Measurements from ENCODE around the gene TMA7B.

The TMA7B gene

GRCh38 chr22:39967996-39968972, 8.1 kb downstream of the TMA7B start:
- Histone ChIP-seq H3K27me3 (ENCODE audit: control insufficient read depth, low read length) (peaks cover 29% of the 10 kb centered on the region), H3K4me3 (ENCODE audit: low read length) (no peak overlapping the region), H3K79me2 (ENCODE audit: control insufficient read depth, low read length) (no peaks in the 10 kb centered on the region), H3K36me3 (ENCODE audit: control insufficient read depth, low read length) (no peaks in the 10 kb centered on the region), H3K9me2 (replicated peaks; ENCODE audit: control insufficient read depth, low read length) (no peaks in the 10 kb centered on the region), H3K9me3 (ENCODE audit: control insufficient read depth, insufficient read depth, low read length) (no peaks in the 10 kb centered on the region), H3K4me1 (ENCODE audit: control insufficient read depth, low read length) (no peaks in the 10 kb centered on the region), H3K27ac (ENCODE audit: low read depth, low read length) (no peak overlapping the region), H4K20me1 (ENCODE audit: control insufficient read depth, insufficient read depth, low read depth, low read length) (no peaks in the 10 kb centered on the region), H3F3A (ENCODE audit: control insufficient read depth, insufficient read depth) (no peaks in the 10 kb centered on the region), H3K4me2 (ENCODE audit: low read length) (no peak overlapping the region)
- TF ChIP-seq EZH2phosphoT487 (IDR thresholded peaks at IDR 0.05; ENCODE audit: borderline replicate concordance, low read length) = no peak
- TF ChIP-seq, protein P1, sequence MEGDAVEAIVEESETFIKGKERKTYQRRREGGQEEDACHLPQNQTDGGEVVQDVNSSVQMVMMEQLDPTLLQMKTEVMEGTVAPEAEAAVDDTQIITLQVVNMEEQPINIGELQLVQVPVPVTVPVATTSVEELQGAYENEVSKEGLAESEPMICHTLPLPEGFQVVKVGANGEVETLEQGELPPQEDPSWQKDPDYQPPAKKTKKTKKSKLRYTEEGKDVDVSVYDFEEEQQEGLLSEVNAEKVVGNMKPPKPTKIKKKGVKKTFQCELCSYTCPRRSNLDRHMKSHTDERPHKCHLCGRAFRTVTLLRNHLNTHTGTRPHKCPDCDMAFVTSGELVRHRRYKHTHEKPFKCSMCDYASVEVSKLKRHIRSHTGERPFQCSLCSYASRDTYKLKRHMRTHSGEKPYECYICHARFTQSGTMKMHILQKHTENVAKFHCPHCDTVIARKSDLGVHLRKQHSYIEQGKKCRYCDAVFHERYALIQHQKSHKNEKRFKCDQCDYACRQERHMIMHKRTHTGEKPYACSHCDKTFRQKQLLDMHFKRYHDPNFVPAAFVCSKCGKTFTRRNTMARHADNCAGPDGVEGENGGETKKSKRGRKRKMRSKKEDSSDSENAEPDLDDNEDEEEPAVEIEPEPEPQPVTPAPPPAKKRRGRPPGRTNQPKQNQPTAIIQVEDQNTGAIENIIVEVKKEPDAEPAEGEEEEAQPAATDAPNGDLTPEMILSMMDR (IDR thresholded peaks at IDR 0.05; ENCODE audit: low read depth, low read length, poor library complexity, severe bottlenecking) = no peak

DNA sequence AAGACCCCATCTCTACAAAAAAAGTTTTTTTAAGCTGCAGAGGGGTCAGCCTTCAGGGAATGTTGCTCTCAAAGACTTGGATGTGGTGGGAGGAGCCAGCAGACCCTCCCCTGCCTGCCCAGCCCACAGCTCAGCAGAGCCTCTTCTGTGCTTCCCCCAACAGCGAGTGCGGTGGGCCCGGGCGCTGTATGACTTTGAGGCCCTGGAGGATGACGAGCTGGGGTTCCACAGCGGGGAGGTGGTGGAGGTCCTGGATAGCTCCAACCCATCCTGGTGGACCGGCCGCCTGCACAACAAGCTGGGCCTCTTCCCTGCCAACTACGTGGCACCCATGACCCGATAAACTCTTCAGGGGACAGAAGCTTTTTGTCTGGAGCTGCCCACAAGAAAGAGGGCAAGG, 10.5 kb downstream of the TMA7B start:
- Histone ChIP-seq H3K9me3 (ENCODE audit: control insufficient read depth, insufficient read depth, low read length) (no peaks in the 10 kb centered on the region), H3K27me3 (ENCODE audit: control insufficient read depth, low read length) (peaks cover 36% of the 10 kb centered on the region), H3K27ac (ENCODE audit: low read depth, low read length) (no peak overlapping the region), H3K79me2 (ENCODE audit: control insufficient read depth, low read length) (no peaks in the 10 kb centered on the region), H3F3A (ENCODE audit: control insufficient read depth, insufficient read depth) (no peaks in the 10 kb centered on the region), H3K36me3 (ENCODE audit: control insufficient read depth, low read length) (no peaks in the 10 kb centered on the region), H3K4me1 (ENCODE audit: control insufficient read depth, low read length) (no peaks in the 10 kb centered on the region), H3K9me2 (replicated peaks; ENCODE audit: control insufficient read depth, low read length) (no peaks in the 10 kb centered on the region), H3K4me3 (ENCODE audit: low read length) (no peak overlapping the region), H4K20me1 (ENCODE audit: control insufficient read depth, insufficient read depth, low read depth, low read length) (no peaks in the 10 kb centered on the region), H3K4me2 (ENCODE audit: low read length) (no peak overlapping the region)
- TF ChIP-seq, protein P1 (IDR thresholded peaks at IDR 0.05; ENCODE audit: low read depth, low read length, poor library complexity, severe bottlenecking) = no peak
- TF ChIP-seq EZH2phosphoT487 (IDR thresholded peaks at IDR 0.05; ENCODE audit: borderline replicate concordance, low read length) = no peak

DNA sequence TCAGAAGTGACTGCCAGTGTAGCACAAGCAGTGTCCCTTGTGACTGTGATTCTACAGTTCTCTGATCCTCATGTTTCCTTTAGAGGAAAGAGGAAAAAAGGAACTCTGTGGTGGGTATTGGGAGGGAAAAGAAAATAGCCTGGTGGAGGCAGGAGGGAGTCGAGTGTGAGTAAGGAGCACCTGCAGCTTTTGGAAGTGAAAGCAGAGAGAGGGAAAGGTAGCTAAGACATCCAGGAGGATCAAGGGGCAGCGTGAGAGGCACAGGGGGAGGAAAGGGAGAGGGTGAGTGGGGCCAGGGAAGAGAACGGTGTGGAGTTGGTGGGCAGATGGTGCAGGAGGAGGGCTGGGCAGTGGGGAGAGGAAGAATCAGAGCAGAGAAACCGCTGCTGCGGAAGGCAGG, 12.4 kb downstream of the TMA7B start:
- no peak overlapping the region for H3K4me2 ChIP-seq (ENCODE audit: low read length)
- no peak overlapping the region for H3K4me3 ChIP-seq (ENCODE audit: low read length)
- no peaks in the 10 kb centered on the region for H3F3A ChIP-seq (ENCODE audit: control insufficient read depth, insufficient read depth)
- no peak for TF ChIP-seq EZH2phosphoT487 (IDR thresholded peaks at IDR 0.05; ENCODE audit: borderline replicate concordance, low read length)
- peaks cover 41% of the 10 kb centered on the region for H3K27me3 ChIP-seq (ENCODE audit: control insufficient read depth, low read length)
- H3K79me2 ChIP-seq (ENCODE audit: control insufficient read depth, low read length) = no peaks in the 10 kb centered on the region
- H3K9me2 ChIP-seq (replicated peaks; ENCODE audit: control insufficient read depth, low read length) = no peaks in the 10 kb centered on the region
- H3K27ac ChIP-seq (ENCODE audit: low read depth, low read length) = no peak overlapping the region
- no peaks in the 10 kb centered on the region for H3K4me1 ChIP-seq (ENCODE audit: control insufficient read depth, low read length)
- no peaks in the 10 kb centered on the region for H4K20me1 ChIP-seq (ENCODE audit: control insufficient read depth, insufficient read depth, low read depth, low read length)
- no peaks in the 10 kb centered on the region for H3K36me3 ChIP-seq (ENCODE audit: control insufficient read depth, low read length)
- no peaks in the 10 kb centered on the region for H3K9me3 ChIP-seq (ENCODE audit: control insufficient read depth, insufficient read depth, low read length)

GRCh38 chr22:39973656-39974055, 13.5 kb downstream of the TMA7B start:
- H4K20me1 ChIP-seq (ENCODE audit: control insufficient read depth, insufficient read depth, low read depth, low read length) = no peaks in the 10 kb centered on the region
- no peaks in the 10 kb centered on the region for H3K4me1 ChIP-seq (ENCODE audit: control insufficient read depth, low read length)
- no peak for TF ChIP-seq EZH2phosphoT487 (IDR thresholded peaks at IDR 0.05; ENCODE audit: borderline replicate concordance, low read length)
- TF ChIP-seq, protein P1 (IDR thresholded peaks at IDR 0.05; ENCODE audit: low read depth, low read length, poor library complexity, severe bottlenecking) = no peak
- no peaks in the 10 kb centered on the region for H3K79me2 ChIP-seq (ENCODE audit: control insufficient read depth, low read length)
- H3K9me2 ChIP-seq (replicated peaks; ENCODE audit: control insufficient read depth, low read length) = no peaks in the 10 kb centered on the region
- H3K36me3 ChIP-seq (ENCODE audit: control insufficient read depth, low read length) = no peaks in the 10 kb centered on the region
- no peaks in the 10 kb centered on the region for H3F3A ChIP-seq (ENCODE audit: control insufficient read depth, insufficient read depth)
- H3K27ac ChIP-seq (ENCODE audit: low read depth, low read length) = no peak overlapping the region
- no peaks in the 10 kb centered on the region for H3K9me3 ChIP-seq (ENCODE audit: control insufficient read depth, insufficient read depth, low read length)
- no peak overlapping the region for H3K4me2 ChIP-seq (ENCODE audit: low read length)
- H3K4me3 ChIP-seq (ENCODE audit: low read length) = no peak overlapping the region
- H3K27me3 ChIP-seq (ENCODE audit: control insufficient read depth, low read length) = peaks cover 40% of the 10 kb centered on the region
